ENCODE data around the gene ANAPC13. TPM values are rescaled to one million over a fixed set of nuclear protein-coding genes. Genes with fewer than 3 reads are reported as not detected.

ANAPC13 gene
- total RNA-seq, 1 experiment from 2014 or later, result 19.3 TPM

GRCh38 chr3:134503266-134503665, 17.5 kb upstream of the ANAPC13 start:
- no peaks in the 10 kb centered on the region for H3F3A ChIP-seq (ENCODE audit: low read length, unreplicated experiment)
- H3K4me2 ChIP-seq (ENCODE audit: low read length), result no peak overlapping the region
- no peaks in the 10 kb centered on the region for H3K27me3 ChIP-seq (ENCODE audit: low read length)
- BruUV-seq (replicated peaks), result no TSS peak
- intact Hi-C loops (cut with micrococcal nuclease), result no loop called here
- no peaks in the 10 kb centered on the region; the same call in 1 of the 2 replicates for H3K36me3 ChIP-seq (ENCODE audit: low read depth, low read length)
- no peaks in the 10 kb centered on the region for H3K4me1 ChIP-seq (ENCODE audit: insufficient read depth, low read length)
- peaks cover 63% of the 10 kb centered on the region for H3K79me2 ChIP-seq (ENCODE audit: low read length)
- H2AFZ ChIP-seq (ENCODE audit: low read length), result no peak overlapping the region
- H3K4me3 ChIP-seq (ENCODE audit: low read length), result no peak overlapping the region
- no peaks in the 10 kb centered on the region for H4K20me1 ChIP-seq (ENCODE audit: low read length)
- TF ChIP-seq CTCF (conservative IDR thresholded peaks at IDR 0.05; ENCODE audit: low read depth, low read length) (no peak), EZH2phosphoT487 (IDR thresholded peaks at IDR 0.05; ENCODE audit: borderline replicate concordance, low read length) (no peak), EZH2 (IDR thresholded peaks at IDR 0.05; ENCODE audit: low read length, unreplicated experiment) (no peak)
- ChIA-PET POLR2A (ENCODE audit: unreplicated experiment) (no interaction called here), CTCF (no interaction called here)
- ATAC-seq (no peak), DNase-seq (no peak)
- H3K27ac ChIP-seq (ENCODE audit: low read length), result no peak overlapping the region
- H3K9me3 ChIP-seq (ENCODE audit: low read length), result no peaks in the 10 kb centered on the region
- no peak overlapping the region for H3K9ac ChIP-seq (ENCODE audit: low read length)
- no peaks in the 10 kb centered on the region for H3K9me2 ChIP-seq (replicated peaks; ENCODE audit: low read length)

GRCh38 chr3:134496471-134497071, 10.8 kb upstream of the ANAPC13 start:
- no peak for ATAC-seq
- Histone ChIP-seq H3K4me3 (ENCODE audit: low read length) (no peak overlapping the region), H3K27ac (ENCODE audit: low read length) (no peak overlapping the region), H4K20me1 (ENCODE audit: low read length) (no peaks in the 10 kb centered on the region), H3K79me2 (ENCODE audit: low read length) (peaks cover 60% of the 10 kb centered on the region), H3K9me3 (ENCODE audit: low read length) (no peaks in the 10 kb centered on the region), H3K27me3 (ENCODE audit: low read length) (no peaks in the 10 kb centered on the region), H3K4me1 (ENCODE audit: insufficient read depth, low read length) (no peaks in the 10 kb centered on the region), H3K4me2 (ENCODE audit: low read length) (no peak overlapping the region), H3K9me2 (replicated peaks; ENCODE audit: low read length) (no peaks in the 10 kb centered on the region), H3K9ac (ENCODE audit: low read length) (no peak overlapping the region), H3K36me3 (ENCODE audit: low read depth, low read length) (peaks cover 5% of the 10 kb centered on the region; the same call in 1 of the 2 replicates), H2AFZ (ENCODE audit: low read length) (no peak overlapping the region), H3F3A (ENCODE audit: low read length, unreplicated experiment) (no peaks in the 10 kb centered on the region)
- POLR2A ChIA-PET (ENCODE audit: unreplicated experiment), result no interaction called here
- TF ChIP-seq CTCF (conservative IDR thresholded peaks at IDR 0.05; ENCODE audit: low read depth, low read length) (no peak), EZH2phosphoT487 (IDR thresholded peaks at IDR 0.05; ENCODE audit: borderline replicate concordance, low read length) (no peak), EZH2 (IDR thresholded peaks at IDR 0.05; ENCODE audit: low read length, unreplicated experiment) (no peak)
- CTCF ChIA-PET, result no interaction called here
- intact Hi-C loops (cut with micrococcal nuclease), result no loop called here
- no peak for DNase-seq
- no TSS peak for BruUV-seq (replicated peaks)

GRCh38 chr3:134495980-134496379, 10.2 kb upstream of the ANAPC13 start:
- DNase-seq (no peak), ATAC-seq (no peak)
- Histone ChIP-seq H2AFZ (ENCODE audit: low read length) (no peak overlapping the region), H3K9me2 (replicated peaks; ENCODE audit: low read length) (no peaks in the 10 kb centered on the region), H4K20me1 (ENCODE audit: low read length) (no peaks in the 10 kb centered on the region), H3K4me2 (ENCODE audit: low read length) (no peak overlapping the region), H3K4me1 (ENCODE audit: insufficient read depth, low read length) (no peaks in the 10 kb centered on the region), H3K9ac (ENCODE audit: low read length) (no peak overlapping the region), H3K79me2 (ENCODE audit: low read length) (peaks cover 60% of the 10 kb centered on the region), H3K9me3 (ENCODE audit: low read length) (no peaks in the 10 kb centered on the region), H3F3A (ENCODE audit: low read length, unreplicated experiment) (no peaks in the 10 kb centered on the region), H3K4me3 (ENCODE audit: low read length) (no peak overlapping the region), H3K27ac (ENCODE audit: low read length) (no peak overlapping the region), H3K27me3 (ENCODE audit: low read length) (no peaks in the 10 kb centered on the region), H3K36me3 (ENCODE audit: low read depth, low read length) (peaks cover 5% of the 10 kb centered on the region; the same call in 1 of the 2 replicates)
- BruUV-seq (replicated peaks), result no TSS peak
- POLR2A ChIA-PET (ENCODE audit: unreplicated experiment), result no interaction called here
- intact Hi-C loops (cut with micrococcal nuclease), result no loop called here
- TF ChIP-seq EZH2 (IDR thresholded peaks at IDR 0.05; ENCODE audit: low read length, unreplicated experiment) (no peak), CTCF (conservative IDR thresholded peaks at IDR 0.05; ENCODE audit: low read depth, low read length) (no peak), EZH2phosphoT487 (IDR thresholded peaks at IDR 0.05; ENCODE audit: borderline replicate concordance, low read length) (no peak)
- CTCF ChIA-PET, result no interaction called here

All from PC-3 (cell line).